ENCODE measurements around the gene BPIFB3. TPM values are rescaled to one million over a fixed set of nuclear protein-coding genes. Genes with fewer than 3 reads are reported as not detected.

The BPIFB3 gene
- total RNA-seq, 1 experiment from 2014 or later, result not detected

GRCh38 chr20:33067806-33068205 lies 14.1 kb downstream of the BPIFB3 start (continued):
- no peak for TF ChIP-seq SMAD3 (CRISPR knock-in tag; IDR thresholded peaks at IDR 0.05; ENCODE audit: borderline replicate concordance)

- no peaks in the 10 kb centered on the region for H3K36me3 Mint-ChIP-seq
These were observed 14.7 kb downstream of the BPIFB3 start for GRCh38 chr20:33068251-33068939.

More at GRCh38 chr20:33068251-33068939, 14.7 kb downstream of the BPIFB3 start:
- ChIA-PET CTCF (interaction anchor here (1.3 to 3.1 kb wide), 4 partner anchors 9 to 144 kb away, joined by 3 to 8 read pairs (median 4); no protein-coding TSS in a partner anchor), POLR2A (no interaction called here)
- peaks cover 5% of the 10 kb centered on the region for H3K9me3 Mint-ChIP-seq
- H3K4me3 Mint-ChIP-seq, result no peak overlapping the region
- no peak for DNase-seq (ENCODE audit: low spot score)
- ATAC-seq, result no peak
- no peaks in the 10 kb centered on the region for H3K4me1 Mint-ChIP-seq
- no peak for TF ChIP-seq FOXK1 (CRISPR knock-in tag; IDR thresholded peaks at IDR 0.05)
- TF ChIP-seq SMAD4 (CRISPR knock-in tag; IDR thresholded peaks at IDR 0.05), result no peak
- no peak for TF ChIP-seq NR3C1 (CRISPR knock-in tag; conservative IDR thresholded peaks at IDR 0.05; ENCODE audit: low read depth)
- no peak for TF ChIP-seq NR1H2 (CRISPR knock-in tag; IDR thresholded peaks at IDR 0.05)
- TF ChIP-seq, protein P1, sequence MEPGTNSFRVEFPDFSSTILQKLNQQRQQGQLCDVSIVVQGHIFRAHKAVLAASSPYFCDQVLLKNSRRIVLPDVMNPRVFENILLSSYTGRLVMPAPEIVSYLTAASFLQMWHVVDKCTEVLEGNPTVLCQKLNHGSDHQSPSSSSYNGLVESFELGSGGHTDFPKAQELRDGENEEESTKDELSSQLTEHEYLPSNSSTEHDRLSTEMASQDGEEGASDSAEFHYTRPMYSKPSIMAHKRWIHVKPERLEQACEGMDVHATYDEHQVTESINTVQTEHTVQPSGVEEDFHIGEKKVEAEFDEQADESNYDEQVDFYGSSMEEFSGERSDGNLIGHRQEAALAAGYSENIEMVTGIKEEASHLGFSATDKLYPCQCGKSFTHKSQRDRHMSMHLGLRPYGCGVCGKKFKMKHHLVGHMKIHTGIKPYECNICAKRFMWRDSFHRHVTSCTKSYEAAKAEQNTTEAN (CRISPR knock-in tag; IDR thresholded peaks at IDR 0.05), result no peak
- no peak for TF ChIP-seq USF1 (CRISPR knock-in tag; IDR thresholded peaks at IDR 0.05)
- no peak for TF ChIP-seq GABPB1 (CRISPR knock-in tag; IDR thresholded peaks at IDR 0.05)
- no peak for TF ChIP-seq ZNF232 (CRISPR knock-in tag; IDR thresholded peaks at IDR 0.05)
- TF ChIP-seq NR2C2 (CRISPR knock-in tag; IDR thresholded peaks at IDR 0.05), result no peak
- TF ChIP-seq, protein P2, sequence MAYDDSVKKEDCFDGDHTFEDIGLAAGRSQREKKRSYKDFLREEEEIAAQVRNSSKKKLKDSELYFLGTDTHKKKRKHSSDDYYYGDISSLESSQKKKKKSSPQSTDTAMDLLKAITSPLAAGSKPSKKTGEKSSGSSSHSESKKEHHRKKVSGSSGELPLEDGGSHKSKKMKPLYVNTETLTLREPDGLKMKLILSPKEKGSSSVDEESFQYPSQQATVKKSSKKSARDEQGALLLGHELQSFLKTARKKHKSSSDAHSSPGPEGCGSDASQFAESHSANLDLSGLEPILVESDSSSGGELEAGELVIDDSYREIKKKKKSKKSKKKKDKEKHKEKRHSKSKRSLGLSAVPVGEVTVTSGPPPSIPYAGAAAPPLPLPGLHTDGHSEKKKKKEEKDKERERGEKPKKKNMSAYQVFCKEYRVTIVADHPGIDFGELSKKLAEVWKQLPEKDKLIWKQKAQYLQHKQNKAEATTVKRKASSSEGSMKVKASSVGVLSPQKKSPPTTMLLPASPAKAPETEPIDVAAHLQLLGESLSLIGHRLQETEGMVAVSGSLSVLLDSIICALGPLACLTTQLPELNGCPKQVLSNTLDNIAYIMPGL (CRISPR knock-in tag; IDR thresholded peaks at IDR 0.05), result no peak
- TF ChIP-seq, protein P3, sequence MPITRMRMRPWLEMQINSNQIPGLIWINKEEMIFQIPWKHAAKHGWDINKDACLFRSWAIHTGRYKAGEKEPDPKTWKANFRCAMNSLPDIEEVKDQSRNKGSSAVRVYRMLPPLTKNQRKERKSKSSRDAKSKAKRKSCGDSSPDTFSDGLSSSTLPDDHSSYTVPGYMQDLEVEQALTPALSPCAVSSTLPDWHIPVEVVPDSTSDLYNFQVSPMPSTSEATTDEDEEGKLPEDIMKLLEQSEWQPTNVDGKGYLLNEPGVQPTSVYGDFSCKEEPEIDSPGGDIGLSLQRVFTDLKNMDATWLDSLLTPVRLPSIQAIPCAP (CRISPR knock-in tag; IDR thresholded peaks at IDR 0.05), result no peak
- TF ChIP-seq MLX (CRISPR knock-in tag; IDR thresholded peaks at IDR 0.05), result no peak
- TF ChIP-seq, protein P4, sequence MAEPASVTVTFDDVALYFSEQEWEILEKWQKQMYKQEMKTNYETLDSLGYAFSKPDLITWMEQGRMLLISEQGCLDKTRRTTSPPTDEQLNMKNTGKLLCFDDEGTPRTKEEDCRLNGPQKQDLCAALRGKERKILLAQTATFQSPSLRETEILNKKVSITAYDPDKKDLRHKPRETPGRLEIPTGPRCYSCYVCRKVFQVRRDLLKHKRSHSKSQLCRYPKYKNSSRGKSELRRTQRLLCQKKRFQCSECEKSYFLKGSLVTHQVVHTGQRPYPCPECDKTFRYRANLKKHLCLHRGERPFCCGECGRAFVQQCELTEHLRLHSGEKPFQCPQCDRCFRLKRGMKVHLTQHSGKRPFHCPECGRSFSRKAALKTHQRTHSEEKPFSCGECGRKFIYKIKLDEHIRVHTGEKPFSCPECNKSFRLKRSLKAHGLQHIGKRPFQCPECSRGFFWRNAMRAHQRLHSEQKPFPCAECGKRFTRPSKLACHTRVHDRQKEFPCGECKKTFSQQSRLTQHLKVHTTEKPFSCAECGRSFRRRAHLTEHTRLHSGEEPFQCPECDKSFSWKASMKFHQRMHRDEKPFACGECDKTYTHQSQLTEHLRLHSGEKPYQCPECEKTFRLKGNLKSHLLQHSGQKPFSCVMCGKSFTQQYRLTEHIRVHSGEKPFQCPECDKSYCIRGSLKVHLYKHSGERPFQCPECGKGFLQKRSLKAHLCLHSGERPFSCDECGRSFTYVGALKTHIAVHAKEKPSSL (CRISPR knock-in tag; conservative IDR thresholded peaks at IDR 0.05), result no peak
- no peak for TF ChIP-seq AR (CRISPR knock-in tag; IDR thresholded peaks at IDR 0.05)
- no peak for TF ChIP-seq PRRX2 (CRISPR knock-in tag; IDR thresholded peaks at IDR 0.05)
- H3K27me3 Mint-ChIP-seq (ENCODE audit: low read depth), result no peaks in the 10 kb centered on the region; the same call in 1 of the 2 replicates
- no peak overlapping the region for H3K27ac Mint-ChIP-seq

Measured in WTC11 (cell line).